Skeletal muscle satellite cell (primary cell): ENCODE data around the gene DYRK1A.

Experiments used
- H3K27me3 ChIP-seq: 2 replicates; pipeline ENCODE4 v1.7.0; 2013; ENCODE audit warnings: low read length; ENCODE audit not compliant: control insufficient read depth, insufficient read depth
- H3K36me3 ChIP-seq: 2 replicates; pipeline ENCODE4 v1.7.0; 2013; ENCODE audit warnings: mild to moderate bottlenecking, control low read depth, low read length; ENCODE audit not compliant: insufficient read depth
- H3K4me1 ChIP-seq: 2 replicates; pipeline ENCODE4 v1.7.0; 2013; ENCODE audit warnings: low read length; ENCODE audit not compliant: control insufficient read depth, insufficient read depth
- H3K4me2 ChIP-seq: 2 replicates; pipeline ENCODE4 v1.7.0; 2013; ENCODE audit warnings: mild to moderate bottlenecking, low read length
- H3K4me3 ChIP-seq: 2 replicates; pipeline ENCODE4 v1.7.0; 2013; ENCODE audit warnings: low read length
- H3K9ac ChIP-seq: 2 replicates; pipeline ENCODE4 v1.7.0; 2013; ENCODE audit warnings: mild to moderate bottlenecking, low read depth, low read length, moderate library complexity
- H3K9me3 ChIP-seq: replicated peaks from 2 replicates; pipeline ENCODE4 v1.7.0; 2013; ENCODE audit warnings: mild to moderate bottlenecking, control low read depth, low read length

The DYRK1A gene

GRCh38 chr21:37505963-37506362 is 139.4 kb downstream of the DYRK1A start:
- no peaks in the 10 kb centered on the region for H3K27me3 ChIP-seq
- peaks cover 67% of the 10 kb centered on the region for H3K36me3 ChIP-seq
- H3K9ac ChIP-seq, result no peak overlapping the region

GRCh38 chr21:37507716-37508115 is 141.1 kb downstream of the DYRK1A start:
- no peaks in the 10 kb centered on the region for H3K9me3 ChIP-seq
- H3K27me3 ChIP-seq, result no peaks in the 10 kb centered on the region
- H3K4me3 ChIP-seq, result no peak overlapping the region
- H3K4me1 ChIP-seq, result peaks cover 21% of the 10 kb centered on the region
- H3K9ac ChIP-seq, result no peak overlapping the region
- no peak overlapping the region for H3K4me2 ChIP-seq
- peaks cover 83% of the 10 kb centered on the region for H3K36me3 ChIP-seq

More at GRCh38 chr21:37505963-37506362, 139.4 kb downstream of the DYRK1A start:
- Histone ChIP-seq H3K4me2 (no peak overlapping the region), H3K4me1 (peaks cover 21% of the 10 kb centered on the region), H3K9me3 (no peaks in the 10 kb centered on the region), H3K4me3 (no peak overlapping the region)

GRCh38 chr21:37508341-37508740 is 141.8 kb downstream of the DYRK1A start:
- H3K36me3 ChIP-seq, result peaks cover 82% of the 10 kb centered on the region
- H3K9ac ChIP-seq, result no peak overlapping the region

GRCh38 chr21:37509802-37510393 is 143.3 kb downstream of the DYRK1A start:
- peaks cover 8% of the 10 kb centered on the region for H3K4me1 ChIP-seq
- H3K9me3 ChIP-seq, result no peaks in the 10 kb centered on the region
- H3K9ac ChIP-seq, result no peak overlapping the region
- H3K4me2 ChIP-seq, result peak overlapping the region; percentile 26
- no peak overlapping the region for H3K4me3 ChIP-seq
- peaks cover 90% of the 10 kb centered on the region for H3K36me3 ChIP-seq
- H3K27me3 ChIP-seq, result no peaks in the 10 kb centered on the region

More at GRCh38 chr21:37508341-37508740, 141.8 kb downstream of the DYRK1A start:
- no peaks in the 10 kb centered on the region for H3K9me3 ChIP-seq
- H3K4me2 ChIP-seq, result no peak overlapping the region
- H3K27me3 ChIP-seq, result no peaks in the 10 kb centered on the region
- no peak overlapping the region for H3K4me3 ChIP-seq
- H3K4me1 ChIP-seq, result peaks cover 19% of the 10 kb centered on the region

- no peak overlapping the region for H3K4me2 ChIP-seq
- no peaks in the 10 kb centered on the region for H3K9me3 ChIP-seq
- peaks cover 8% of the 10 kb centered on the region for H3K4me1 ChIP-seq
- no peak overlapping the region for H3K4me3 ChIP-seq
- H3K27me3 ChIP-seq, result no peaks in the 10 kb centered on the region
- H3K36me3 ChIP-seq, result peaks cover 80% of the 10 kb centered on the region
- no peak overlapping the region for H3K9ac ChIP-seq
Measured at GRCh38 chr21:37511848-37512247, 145.3 kb downstream of the DYRK1A start.

- H3K4me1 ChIP-seq, result peaks cover 8% of the 10 kb centered on the region
- H3K4me3 ChIP-seq, result no peak overlapping the region
- no peaks in the 10 kb centered on the region for H3K27me3 ChIP-seq
- no peak overlapping the region for H3K4me2 ChIP-seq
- no peaks in the 10 kb centered on the region for H3K9me3 ChIP-seq
- H3K9ac ChIP-seq, result no peak overlapping the region
- H3K36me3 ChIP-seq, result peaks cover 80% of the 10 kb centered on the region
Measured at GRCh38 chr21:37513383-37513782, 146.8 kb downstream of the DYRK1A start.

GRCh38 chr21:37514038-37514667 is 147.6 kb downstream of the DYRK1A start:
- Histone ChIP-seq H3K4me1 (peaks cover 8% of the 10 kb centered on the region), H3K4me3 (no peak overlapping the region), H3K36me3 (peaks cover 72% of the 10 kb centered on the region), H3K27me3 (no peaks in the 10 kb centered on the region), H3K9ac (no peak overlapping the region), H3K9me3 (no peaks in the 10 kb centered on the region), H3K4me2 (no peak overlapping the region)

GRCh38 chr21:37516998-37517397 is 150.4 kb downstream of the DYRK1A start:
- peaks cover 50% of the 10 kb centered on the region for H3K36me3 ChIP-seq
- no peaks in the 10 kb centered on the region for H3K4me1 ChIP-seq
- no peak overlapping the region for H3K9ac ChIP-seq
- no peak overlapping the region for H3K4me2 ChIP-seq
- no peaks in the 10 kb centered on the region for H3K27me3 ChIP-seq
- H3K4me3 ChIP-seq, result no peak overlapping the region
- no peaks in the 10 kb centered on the region for H3K9me3 ChIP-seq

- no peaks in the 10 kb centered on the region for H3K4me1 ChIP-seq
- no peak overlapping the region for H3K9ac ChIP-seq
- no peaks in the 10 kb centered on the region for H3K27me3 ChIP-seq
- H3K9me3 ChIP-seq, result no peaks in the 10 kb centered on the region
- H3K36me3 ChIP-seq, result peaks cover 23% of the 10 kb centered on the region
- no peak overlapping the region for H3K4me3 ChIP-seq
- no peak overlapping the region for H3K4me2 ChIP-seq
Measured at GRCh38 chr21:37520801-37521200, 154.2 kb downstream of the DYRK1A start.

GRCh38 chr21:37521658-37522057 is 155.1 kb downstream of the DYRK1A start:
- Histone ChIP-seq H3K9me3 (no peaks in the 10 kb centered on the region), H3K27me3 (no peaks in the 10 kb centered on the region), H3K4me2 (no peak overlapping the region), H3K36me3 (peaks cover 16% of the 10 kb centered on the region), H3K4me3 (no peak overlapping the region), H3K4me1 (no peaks in the 10 kb centered on the region), H3K9ac (no peak overlapping the region)

GRCh38 chr21:37522641-37523295 is 156.2 kb downstream of the DYRK1A start:
- H3K9me3 ChIP-seq, result no peaks in the 10 kb centered on the region
- H3K36me3 ChIP-seq, result peaks cover 6% of the 10 kb centered on the region
- no peak overlapping the region for H3K4me3 ChIP-seq
- no peaks in the 10 kb centered on the region for H3K4me1 ChIP-seq
- H3K9ac ChIP-seq, result no peak overlapping the region
- H3K27me3 ChIP-seq, result no peaks in the 10 kb centered on the region
- H3K4me2 ChIP-seq, result no peak overlapping the region
